B cell (primary cell): Measurements from ENCODE around the gene TMEM94. TPM values are rescaled to one million over a fixed set of nuclear protein-coding genes. Genes with fewer than 3 reads are reported as not detected.
A peak's percentile ranks its signal among the peaks of the same experiment; 100 is the strongest.

Experiments used
- ATAC-seq: fragments of 200-7000 bp; cut with Tn5 transposase; one replicate; pipeline ENCODE4 v1.10.0; 2021; ENCODE audit warnings: low read depth, mild to moderate bottlenecking, moderate number of reproducible peaks, moderate library complexity
- CTCF ChIA-PET: fragments of 350-600 bp; sonication (Branson Sonifier 250); formaldehyde crosslinking; loops from one replicate; lab custom pipeline; 2021; ENCODE audit warnings: antibody characterized with exemption, inconsistent platforms; lab: Charles Lee
- POLR2A ChIA-PET: fragments of 350-600 bp; sonication (Branson Sonifier 250); formaldehyde crosslinking; loops from one replicate; lab custom pipeline; 2021; ENCODE audit warnings: antibody characterized with exemption; lab: Charles Lee
- DNase-seq: peaks from one replicate; pipeline ENCODE4 v3.0.0; 2013
- H2AFZ ChIP-seq: 2 replicates; pipeline ENCODE4 v1.6.1; 2012; ENCODE audit warnings: mild to moderate bottlenecking, low read depth, low read length; ENCODE audit not compliant: insufficient read depth, poor library complexity, severe bottlenecking
- H3K27ac ChIP-seq, 2 donors: 1 replicate in 1 of 2; 2 replicates in 1 of 2; pipeline ENCODE4 v1.5.1; 2012 to 2013; ENCODE audit warnings: low read length in 2 of 2, mild to moderate bottlenecking in 2 of 2, moderate library complexity in 1 of 2
- H3K27me3 ChIP-seq, 4 experiments: fragments of 200-600 bp in 1 of 4; sonication (generic) in 1 of 4; replicated peaks in 1 of 4; 1 replicate in 2 of 4; 2 replicates in 2 of 4; pipeline versions ENCODE4 v1.6.1 to v1.7.0; 2013 to 2016; ENCODE audit warnings: low read length in 3 of 4, mild to moderate bottlenecking in 2 of 4, mixed read lengths in 1 of 4, moderate library complexity in 1 of 4; ENCODE audit not compliant: insufficient read depth in 4 of 4, control insufficient read depth in 3 of 4; ENCODE audit errors: control extremely low read depth in 1 of 4
- H3K36me3 ChIP-seq, 2 experiments: replicated peaks in 1 of 2; 1 replicate in 1 of 2; 2 replicates in 1 of 2; pipeline versions ENCODE4 v1.6.1 to v1.7.1; 2013; ENCODE audit warnings: low read length in 1 of 2; ENCODE audit not compliant: insufficient read depth in 2 of 2, control insufficient read depth in 1 of 2; ENCODE audit errors: control extremely low read depth in 1 of 2, extremely low read depth in 1 of 2
- H3K4me1 ChIP-seq, 2 donors: fragments of 200-600 bp in 1 of 2; sonication (generic) in 1 of 2; 1 replicate in 1 of 2; 2 replicates in 1 of 2; pipeline versions ENCODE4 v1.5.1 to v1.6.1; 2013 to 2017; ENCODE audit warnings: low read length in 2 of 2; ENCODE audit not compliant: control insufficient read depth in 2 of 2, insufficient read depth in 2 of 2
- H3K4me2 ChIP-seq: replicated peaks from 2 replicates; pipeline ENCODE3; 2012; ENCODE audit warnings: mild to moderate bottlenecking, low read depth, low read length; ENCODE audit not compliant: poor library complexity, severe bottlenecking
- H3K4me3 ChIP-seq, 5 experiments: fragments of 200-600 bp in 1 of 5; sonication (generic) in 1 of 5; 1 replicate in 3 of 5; 2 replicates in 2 of 5; pipeline versions ENCODE4 v1.5.1 to v1.7.0; 2011 to 2016; ENCODE audit warnings: low read length in 4 of 5, mild to moderate bottlenecking in 4 of 5, low read depth in 2 of 5, control low read depth in 1 of 5, moderate library complexity in 1 of 5; ENCODE audit not compliant: insufficient read depth in 1 of 5; ENCODE audit errors: control extremely low read depth in 1 of 5, extremely low read depth in 1 of 5
- H3K79me2 ChIP-seq: fragments of 200-600 bp; sonication (generic); one replicate; pipeline ENCODE4 v1.6.0; 2016; ENCODE audit warnings: low read length; ENCODE audit not compliant: control insufficient read depth, insufficient read depth
- H3K9ac ChIP-seq: fragments of 200-600 bp; sonication (generic); 2 replicates; pipeline ENCODE4 v1.6.1; 2017; ENCODE audit warnings: mild to moderate bottlenecking, low read length, moderate library complexity
- H3K9me3 ChIP-seq, 3 donors: one replicate each; pipeline versions ENCODE4 v1.6.1 to v1.7.1; 2013; ENCODE audit warnings: low read length in 2 of 3; ENCODE audit not compliant: control insufficient read depth in 2 of 3, insufficient read depth in 1 of 3; ENCODE audit errors: control extremely low read depth in 1 of 3
- H4K20me1 ChIP-seq: 2 replicates; pipeline ENCODE4 v1.6.0; 2012; ENCODE audit warnings: mild to moderate bottlenecking, low read length; ENCODE audit not compliant: insufficient read depth, control insufficient read depth, poor library complexity, severe bottlenecking
- H3K27ac Mint-ChIP-seq: one replicate; pipeline ENCODE4 v1.8.0; 2021; ENCODE audit warnings: mixed read lengths
- H3K27me3 Mint-ChIP-seq: one replicate; pipeline ENCODE4 v1.8.0; 2021; ENCODE audit warnings: mixed read lengths
- H3K4me1 Mint-ChIP-seq: one replicate; pipeline ENCODE4 v1.8.0; 2021; ENCODE audit warnings: mixed read lengths
- H3K4me3 Mint-ChIP-seq: one replicate; pipeline ENCODE4 v1.8.0; 2021; ENCODE audit warnings: mixed read lengths
- H3K9me3 Mint-ChIP-seq: one replicate; pipeline ENCODE4 v1.8.0; 2022; ENCODE audit warnings: mixed read lengths; ENCODE audit not compliant: insufficient read depth
- EZH2 ChIP-seq: IDR thresholded peaks from 2 replicates; pipeline ENCODE4 v1.6.1; 2012; ENCODE audit warnings: borderline replicate concordance, low read depth, mild to moderate bottlenecking, moderate library complexity, low read length; ENCODE audit not compliant: insufficient read depth, poor library complexity, severe bottlenecking
- WGBS: methylation state at CpG from one replicate; pipeline ENCODE4 v1.1.5; 2013; ENCODE audit warnings: missing lambda C conversion rate; ENCODE audit not compliant: insufficient coverage; 5-methylcytosine and 5-hydroxymethylcytosine counted together
- intact Hi-C: fragments of 100-400 bp; cut with micrococcal nuclease; formaldehyde crosslinking; loops from one replicate; pipeline ENCODE4 v1.10.0; 2022
- polyA plus RNA-seq: library from polyadenylated mRNA; depleted of rRNA; stranded (reverse); fragments of >200 nt; gene quantifications from 2 replicates; pipeline ENCODE4 v1.2.3, GENCODE V29; 2012
- total RNA-seq, 2 donors: library from RNA; stranded (reverse); fragments of 120-200 nt in 1 of 2; gene quantifications; 1 replicate in 1 of 2; 2 replicates in 1 of 2; pipeline versions ENCODE4 v1.2.3 to v1.2.4, GENCODE V29; 2013 to 2022
- TF ChIP-seq, protein P1 (sequence below): fragments of 200-600 bp; IDR thresholded peaks from one replicate; pipeline ENCODE4 v1.8.0; 2022; ENCODE audit warnings: antibody characterized with exemption, mild to moderate bottlenecking

The TMEM94 gene
- total and polyA plus RNA-seq, 2 donors (not counting 1 experiment from before 2014, with no cell fraction given) = 139 to 158 TPM

DNA sequence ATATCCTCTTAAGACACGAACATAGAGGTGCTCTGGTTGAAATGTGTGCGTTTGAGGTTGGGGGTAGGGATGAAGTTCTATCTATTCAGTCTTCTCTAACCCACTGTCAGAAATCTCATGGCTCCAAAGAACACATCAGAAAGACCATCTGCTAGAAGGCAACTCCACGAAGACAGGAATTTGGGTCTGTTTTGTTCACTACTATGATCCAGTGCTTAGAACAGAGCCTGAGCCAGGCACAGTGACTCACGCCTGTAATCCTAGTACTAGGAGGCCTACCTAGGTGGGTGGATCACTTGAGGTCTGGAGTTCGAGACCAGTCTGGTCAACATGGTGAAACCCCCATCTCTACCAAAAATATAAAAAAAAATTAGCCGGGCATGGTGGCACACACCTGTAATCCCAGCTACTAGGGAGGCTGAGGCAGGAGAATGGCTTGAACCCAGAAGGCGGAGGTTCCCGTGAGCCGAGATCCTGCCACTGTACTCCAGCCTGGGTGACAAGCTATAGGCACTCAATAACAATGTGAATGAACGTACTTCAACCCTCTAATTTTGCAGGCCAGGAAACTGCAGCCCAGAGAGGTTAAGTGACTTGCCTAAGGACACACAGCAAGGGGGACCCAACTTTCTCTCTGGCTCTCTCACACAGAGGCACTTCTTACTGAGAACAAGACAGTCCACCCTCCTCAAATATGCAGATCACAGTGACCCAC is 56.6 kb downstream of the TMEM94 start:
- no peaks in the 10 kb centered on the region for H3K36me3 ChIP-seq
- peaks cover 5% of the 10 kb centered on the region for H3K79me2 ChIP-seq
- no peaks in the 10 kb centered on the region for H3K9me3 Mint-ChIP-seq
- no peaks in the 10 kb centered on the region for H3K9me3 ChIP-seq
- intact Hi-C loops = loop anchor here (10.0 kb wide), 1 partner anchor 252 kb away; the partner anchor contains the start of gene GALK1
- H3K27me3 Mint-ChIP-seq = no peaks in the 10 kb centered on the region
- H3K4me1 Mint-ChIP-seq = peaks cover 11% of the 10 kb centered on the region
- no peak overlapping the region for H2AFZ ChIP-seq
- ChIA-PET CTCF (interaction anchor here (1.3 kb wide), 1 partner anchor 10 kb away, joined by 4 read pairs; no protein-coding TSS in a partner anchor), POLR2A (no interaction called here)
- WGBS = 80% methylated on average over 7 of the region's 10 CpGs
- no peak for DNase-seq
- H3K4me1 ChIP-seq = peaks cover 17 to 29% of the 10 kb centered on the region in 2 donors
- H3K9ac ChIP-seq = no peak overlapping the region
- TF ChIP-seq, protein P1, sequence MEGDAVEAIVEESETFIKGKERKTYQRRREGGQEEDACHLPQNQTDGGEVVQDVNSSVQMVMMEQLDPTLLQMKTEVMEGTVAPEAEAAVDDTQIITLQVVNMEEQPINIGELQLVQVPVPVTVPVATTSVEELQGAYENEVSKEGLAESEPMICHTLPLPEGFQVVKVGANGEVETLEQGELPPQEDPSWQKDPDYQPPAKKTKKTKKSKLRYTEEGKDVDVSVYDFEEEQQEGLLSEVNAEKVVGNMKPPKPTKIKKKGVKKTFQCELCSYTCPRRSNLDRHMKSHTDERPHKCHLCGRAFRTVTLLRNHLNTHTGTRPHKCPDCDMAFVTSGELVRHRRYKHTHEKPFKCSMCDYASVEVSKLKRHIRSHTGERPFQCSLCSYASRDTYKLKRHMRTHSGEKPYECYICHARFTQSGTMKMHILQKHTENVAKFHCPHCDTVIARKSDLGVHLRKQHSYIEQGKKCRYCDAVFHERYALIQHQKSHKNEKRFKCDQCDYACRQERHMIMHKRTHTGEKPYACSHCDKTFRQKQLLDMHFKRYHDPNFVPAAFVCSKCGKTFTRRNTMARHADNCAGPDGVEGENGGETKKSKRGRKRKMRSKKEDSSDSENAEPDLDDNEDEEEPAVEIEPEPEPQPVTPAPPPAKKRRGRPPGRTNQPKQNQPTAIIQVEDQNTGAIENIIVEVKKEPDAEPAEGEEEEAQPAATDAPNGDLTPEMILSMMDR = no peak
- TF ChIP-seq EZH2 = no peak
- no peak overlapping the region for H3K27ac ChIP-seq
- no peaks in the 10 kb centered on the region for H3K27me3 ChIP-seq
- no peak overlapping the region for H3K4me2 ChIP-seq
- H3K27ac Mint-ChIP-seq = no peak overlapping the region
- no peak overlapping the region for H3K4me3 ChIP-seq
- peak overlapping the region; percentile 39 for H3K4me3 Mint-ChIP-seq
- peaks cover 10% of the 10 kb centered on the region for H4K20me1 ChIP-seq
- ATAC-seq = no peak

DNA sequence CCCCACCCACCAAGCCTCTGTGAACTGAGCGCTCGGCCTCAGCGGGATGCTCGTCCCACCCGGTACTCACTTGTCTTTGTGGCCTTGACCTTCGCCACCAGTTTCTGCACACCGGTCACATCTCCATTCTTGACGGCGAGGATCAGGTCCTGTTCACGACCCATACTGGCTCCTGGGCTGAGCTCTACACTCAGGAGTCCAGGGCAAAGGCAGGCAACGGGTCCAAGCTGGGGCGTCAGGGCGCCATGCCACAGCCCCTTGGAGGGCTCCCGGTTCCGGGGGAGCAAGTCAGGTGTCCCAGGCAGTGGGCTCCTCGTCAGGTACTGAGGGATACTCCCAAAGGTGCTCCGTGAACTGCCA is 57.2 kb downstream of the TMEM94 start:
- Mint-ChIP-seq H3K4me3 (peak overlapping the region; percentile 59), H3K27me3 (no peaks in the 10 kb centered on the region), H3K27ac (peak overlapping the region; percentile 15), H3K9me3 (no peaks in the 10 kb centered on the region), H3K4me1 (peaks cover 17% of the 10 kb centered on the region)
- ChIA-PET CTCF (interaction anchor here (0.7 to 1.3 kb wide), 2 partner anchors 10 to 12 kb away, joined by 4 read pairs; partner anchors contain the start of gene LLGL2), POLR2A (interaction anchor here (0.6 kb wide), 1 partner anchor 87 kb away, joined by 3 read pairs; no protein-coding TSS in a partner anchor)
- H3K9ac ChIP-seq = no peak overlapping the region
- H3K36me3 ChIP-seq = no peaks in the 10 kb centered on the region
- H3K4me1 ChIP-seq = peaks cover 22 to 34% of the 10 kb centered on the region in 2 donors
- H2AFZ ChIP-seq = no peak overlapping the region
- H3K27me3 ChIP-seq = no peaks in the 10 kb centered on the region
- DNase-seq = no peak
- TF ChIP-seq, protein P1 = no peak
- no peak for TF ChIP-seq EZH2
- H3K79me2 ChIP-seq = peaks cover 5% of the 10 kb centered on the region
- no peak for ATAC-seq
- no peak overlapping the region for H3K27ac ChIP-seq
- 96% methylated on average over 17 of the region's 17 CpGs for WGBS
- intact Hi-C loops = loop anchor here (10.0 kb wide), 1 partner anchor 251 kb away; the partner anchor contains the start of gene GALK1
- H3K9me3 ChIP-seq = no peaks in the 10 kb centered on the region
- peaks cover 10% of the 10 kb centered on the region for H4K20me1 ChIP-seq
- H3K4me3 ChIP-seq = no peak overlapping the region
- H3K4me2 ChIP-seq = no peak overlapping the region
